HS-27A (cell line): ENCODE results near the gene TACR1.
"Not testable (repeated sequence)": the region's sequence is repeated elsewhere in the genome, so short reads cannot be mapped to it uniquely, and the experiment has no call there.

Source experiments
- DNase-seq: peaks from one replicate; pipeline ENCODE4 v3.0.0-alpha.2; 2012; ENCODE audit warnings: low read depth, missing footprints

Gene TACR1, protein sequence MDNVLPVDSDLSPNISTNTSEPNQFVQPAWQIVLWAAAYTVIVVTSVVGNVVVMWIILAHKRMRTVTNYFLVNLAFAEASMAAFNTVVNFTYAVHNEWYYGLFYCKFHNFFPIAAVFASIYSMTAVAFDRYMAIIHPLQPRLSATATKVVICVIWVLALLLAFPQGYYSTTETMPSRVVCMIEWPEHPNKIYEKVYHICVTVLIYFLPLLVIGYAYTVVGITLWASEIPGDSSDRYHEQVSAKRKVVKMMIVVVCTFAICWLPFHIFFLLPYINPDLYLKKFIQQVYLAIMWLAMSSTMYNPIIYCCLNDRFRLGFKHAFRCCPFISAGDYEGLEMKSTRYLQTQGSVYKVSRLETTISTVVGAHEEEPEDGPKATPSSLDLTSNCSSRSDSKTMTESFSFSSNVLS

DNA sequence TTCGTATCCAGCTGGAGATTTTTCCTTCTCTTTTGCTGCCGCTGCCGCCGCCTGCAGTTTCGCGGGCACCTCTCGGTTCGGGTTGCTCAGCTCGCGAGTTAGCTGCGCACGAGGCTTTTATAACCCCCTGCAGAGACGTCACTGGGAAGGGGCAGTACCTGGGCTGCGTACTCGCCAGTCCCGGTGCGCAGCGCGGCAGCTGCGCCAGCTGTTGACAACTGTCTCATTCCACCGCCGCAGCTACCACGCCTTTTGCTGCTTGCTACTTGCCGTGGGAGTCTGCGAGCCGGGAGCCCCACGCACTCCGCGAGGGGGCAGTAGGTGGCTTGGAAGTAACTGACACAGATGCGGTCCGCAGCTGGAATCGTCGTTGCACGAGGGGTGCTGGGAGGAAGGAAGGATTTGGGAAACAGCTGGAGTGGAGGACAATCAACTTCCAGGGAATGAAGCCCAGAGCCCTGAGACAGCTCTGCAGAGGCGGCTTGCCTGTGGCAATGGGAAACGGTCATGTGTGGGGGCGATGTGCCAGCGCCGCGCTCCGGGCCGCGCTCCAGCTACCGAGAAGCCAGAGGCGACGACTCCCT is at the start of gene TACR1:
Gene TACR1 (minus strand): TSS at position 93 of the 584 bp plus-strand sequence. CDS start 586 bp downstream, outside the sequence.
- no peak for DNase-seq

DNA sequence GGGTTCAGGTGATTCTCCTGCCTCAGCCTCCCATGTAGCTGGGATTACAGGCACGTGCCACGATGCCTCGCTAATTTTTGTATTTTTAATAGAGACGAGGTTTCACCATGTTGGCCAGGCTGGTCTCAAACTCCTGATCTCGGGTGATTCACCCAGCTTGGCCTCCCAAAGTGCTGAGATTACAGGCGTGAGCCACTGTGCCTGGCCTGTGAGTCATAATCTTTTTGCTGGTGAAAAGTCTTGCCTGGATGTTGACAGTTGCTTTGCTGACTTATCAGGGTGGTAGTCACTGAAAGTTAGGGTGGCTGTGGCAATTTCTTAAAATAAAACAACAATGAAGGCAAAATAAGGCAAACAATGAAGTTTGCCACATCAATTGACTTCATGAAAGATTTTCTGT is 49.3 kb upstream of the TACR1 start:
- peak; percentile 62 for DNase-seq

DNA sequence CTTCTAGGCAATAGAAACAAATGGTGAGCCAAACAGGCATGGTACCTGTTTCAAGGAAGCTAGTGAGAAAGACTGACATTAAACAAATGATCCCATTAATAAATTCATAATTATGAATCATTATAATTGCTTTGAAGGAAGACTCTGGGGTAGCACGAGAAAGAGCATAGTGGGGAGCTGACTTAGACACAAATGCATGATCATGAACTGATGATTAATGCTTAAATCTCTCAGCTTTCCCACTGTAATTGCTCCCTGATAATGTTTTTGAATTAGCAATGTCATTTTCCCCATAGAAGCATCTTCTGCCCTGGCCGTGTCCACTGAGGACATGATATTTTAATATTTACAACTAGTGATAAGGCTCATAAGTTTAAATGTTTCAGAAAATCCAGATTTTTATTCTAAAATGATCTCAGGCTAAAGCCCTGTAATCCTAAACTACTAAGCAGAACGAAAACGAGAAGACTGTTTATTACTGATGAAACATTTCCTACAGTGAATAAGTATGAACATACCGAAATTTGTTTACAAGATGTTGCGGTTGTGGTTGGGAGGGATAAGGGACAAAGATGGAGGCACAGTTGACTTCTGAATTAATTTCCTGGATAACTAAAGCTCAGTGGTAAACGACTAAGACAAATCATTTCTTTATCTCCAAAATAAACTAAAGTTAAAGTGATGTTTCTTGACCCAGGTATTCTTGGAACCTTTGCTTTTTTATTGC is 47.3 kb upstream of the TACR1 start:
- DNase-seq: no peak

DNA sequence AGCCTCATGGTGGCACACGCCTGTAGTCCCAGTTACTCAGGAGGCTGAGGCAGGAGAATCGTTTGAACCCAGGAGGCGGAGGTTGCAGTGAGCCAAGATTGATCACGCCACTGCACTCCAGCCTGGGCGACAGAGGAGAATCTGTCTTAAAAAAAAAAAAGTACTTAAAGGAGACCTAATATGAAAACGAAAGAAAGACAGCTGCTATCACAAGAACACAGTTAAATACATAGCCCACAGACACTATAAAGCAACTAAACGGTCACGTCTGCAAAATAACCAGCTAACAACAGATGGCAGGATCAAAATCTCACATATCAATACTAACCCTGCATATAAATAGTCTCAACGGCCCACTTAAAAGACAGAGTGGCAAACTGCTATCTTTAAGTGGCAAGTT is 43.9 kb upstream of the TACR1 start:
- DNase-seq: no peak

DNA sequence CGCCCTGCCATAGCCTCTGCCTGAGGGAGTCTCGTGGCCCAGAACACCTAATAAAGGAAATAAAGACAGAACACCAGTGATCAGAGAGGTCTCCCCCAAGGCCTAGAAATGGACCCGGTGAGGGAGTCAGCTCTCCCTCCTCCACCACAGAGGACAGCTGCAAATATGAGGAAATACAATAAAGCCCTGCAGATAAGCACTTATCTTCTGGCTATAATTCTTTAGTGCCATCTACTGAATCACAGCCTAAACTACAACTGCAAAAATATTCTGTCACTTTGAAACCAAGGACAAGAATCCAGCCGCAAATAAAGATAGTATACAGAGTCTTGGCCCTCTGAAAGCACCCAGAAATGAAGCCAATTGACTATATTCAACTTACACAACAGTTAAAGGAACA is 42.4 kb upstream of the TACR1 start:
- DNase-seq: no peak

DNA sequence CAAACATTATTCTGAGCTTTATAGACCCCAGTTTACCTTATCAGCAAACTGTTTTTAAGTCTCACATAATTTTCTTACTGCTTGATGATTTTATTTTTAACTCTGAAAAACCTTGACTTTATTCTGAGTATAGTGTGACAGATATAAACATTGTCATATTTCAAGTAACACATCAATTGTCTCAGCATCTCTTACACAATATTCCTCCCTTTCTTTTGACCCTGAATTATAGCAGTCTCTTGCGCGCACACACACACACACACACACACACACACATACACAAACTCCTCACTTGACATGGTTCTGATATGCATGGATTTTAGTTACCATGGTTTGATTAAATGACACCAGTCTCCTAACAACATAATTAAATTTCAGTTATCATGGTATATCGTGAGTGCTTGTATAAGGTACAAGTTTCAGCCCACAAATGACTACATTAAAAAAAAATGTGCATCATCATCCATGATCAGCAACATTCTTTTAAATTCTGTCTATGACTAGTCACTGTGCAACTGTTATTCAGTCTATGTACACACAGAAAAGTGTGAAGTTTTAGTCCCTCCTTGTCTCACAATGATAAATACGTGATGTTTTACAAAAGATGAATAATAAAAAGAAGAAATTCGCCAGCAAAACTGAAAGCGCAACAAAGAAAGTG is 39.5 kb upstream of the TACR1 start:
- peak; percentile 36 for DNase-seq

DNA sequence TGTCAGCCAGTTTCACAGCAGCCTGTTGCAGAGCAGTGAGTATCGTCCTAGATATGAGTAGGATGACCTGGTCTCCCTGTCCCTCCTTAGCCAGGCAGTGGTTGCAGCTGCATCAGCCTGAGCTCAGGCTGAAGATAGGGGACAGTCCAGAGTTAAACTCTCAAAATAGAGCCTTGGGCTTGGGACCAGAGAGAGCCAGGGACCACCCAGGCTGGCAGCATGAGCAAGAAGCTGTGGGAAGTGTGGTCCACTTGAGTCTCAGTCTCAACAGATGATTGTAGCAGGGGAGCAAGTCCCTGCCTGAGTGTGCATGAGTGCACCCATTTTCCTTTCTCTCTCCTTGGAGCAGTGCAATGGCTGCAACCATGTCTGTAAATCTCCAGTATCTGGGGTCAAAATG is 38.0 kb upstream of the TACR1 start:
- DNase-seq: no peak

DNA sequence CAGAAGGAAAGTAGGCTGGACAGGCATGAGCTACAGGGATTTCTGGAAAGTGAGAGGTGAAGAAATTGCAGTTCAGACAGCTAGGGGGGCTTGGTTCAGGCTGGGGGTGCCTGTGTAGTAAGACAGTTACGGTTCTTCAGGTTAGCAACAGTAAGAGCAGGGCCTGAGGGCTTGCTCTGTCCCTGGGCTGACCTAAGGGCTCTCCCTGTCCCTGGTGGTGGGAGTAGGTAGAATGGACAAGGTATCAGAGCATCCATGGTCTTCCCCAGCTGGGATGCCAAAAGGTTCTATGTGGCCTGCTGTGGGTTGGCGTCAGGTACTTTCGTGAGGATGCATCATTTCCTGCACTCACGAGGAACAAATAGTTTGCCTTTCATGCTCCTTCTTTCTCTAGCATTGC is 34.6 kb upstream of the TACR1 start:
- no peak for DNase-seq

DNA sequence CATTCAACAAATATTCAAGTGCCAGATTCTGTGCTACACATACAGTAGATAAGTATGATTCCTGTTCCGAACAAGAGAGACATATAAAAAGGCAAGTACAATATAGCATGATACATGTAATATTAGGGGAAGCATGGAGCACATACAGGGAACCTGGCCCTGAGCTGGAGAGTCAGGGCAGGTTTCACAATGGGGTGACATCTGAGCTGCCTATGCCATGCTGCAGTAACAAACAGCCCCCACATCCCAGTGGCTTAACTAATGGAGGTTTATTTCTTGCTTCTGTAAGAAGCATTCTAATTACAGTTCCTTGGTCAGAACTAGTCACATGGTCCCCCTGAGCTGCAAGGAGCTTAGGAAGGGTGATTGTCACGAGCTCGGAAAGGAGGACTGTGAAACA is 27.3 kb upstream of the TACR1 start:
- no peak for DNase-seq

DNA sequence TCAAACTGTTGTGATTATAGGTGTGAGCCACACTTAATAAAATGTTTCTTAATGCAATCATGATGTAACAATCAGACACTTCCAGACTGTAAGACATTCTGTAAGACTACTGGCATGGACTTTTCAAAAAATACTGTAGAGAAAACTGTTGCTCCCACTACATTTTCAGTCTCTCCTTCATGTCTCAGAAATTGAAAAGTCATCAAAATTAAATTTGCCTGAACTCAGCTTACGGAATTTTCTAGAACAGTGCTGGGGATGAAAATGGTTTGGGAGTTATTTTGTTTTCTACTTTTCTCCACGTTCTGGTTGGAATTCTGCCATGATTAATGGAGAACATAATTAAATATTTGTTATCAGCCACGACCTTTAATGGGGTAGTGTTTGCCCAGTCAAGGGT is 26.8 kb upstream of the TACR1 start:
- DNase-seq: no peak

DNA sequence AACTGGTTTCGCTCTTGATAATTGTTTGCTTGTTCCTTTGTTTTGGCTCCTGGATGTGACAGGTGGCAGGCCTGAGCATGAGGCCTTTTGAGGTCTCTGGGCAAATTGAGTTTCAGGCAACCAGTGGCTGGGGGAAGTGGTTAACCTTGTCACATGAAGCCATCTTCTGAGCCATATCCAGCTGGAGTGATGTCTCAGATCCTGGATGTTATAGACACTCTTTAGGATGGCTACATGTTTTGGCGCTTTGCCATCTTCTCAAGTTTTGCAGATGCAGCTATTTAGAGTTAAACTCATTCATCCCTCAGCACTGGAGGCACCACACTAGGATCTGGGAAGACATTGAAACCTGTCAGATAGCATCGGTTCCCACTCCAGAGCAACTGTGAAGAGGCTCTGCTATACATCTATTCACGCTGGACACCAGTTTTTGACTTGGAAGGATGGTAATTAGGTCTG is 25.3 kb upstream of the TACR1 start:
- DNase-seq: no peak

DNA sequence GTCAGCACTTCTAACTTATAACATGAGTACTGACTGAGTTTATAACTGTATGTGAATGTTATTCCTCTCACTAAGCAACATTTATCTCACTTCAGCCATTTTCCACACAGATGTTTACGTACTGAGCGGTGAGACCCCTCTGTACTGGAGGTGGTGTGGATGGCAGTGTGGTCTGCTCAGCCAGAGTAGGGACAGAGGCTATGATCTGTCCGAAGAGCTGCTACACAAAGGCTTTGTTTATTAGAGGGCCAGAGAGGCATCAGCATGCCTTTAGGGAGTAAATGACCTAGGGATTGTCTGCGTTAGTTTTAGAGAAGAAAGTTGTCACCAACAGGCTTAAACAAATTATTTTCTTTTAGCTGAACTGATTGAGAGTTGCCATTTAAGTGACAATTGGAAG is 23.2 kb upstream of the TACR1 start:
- DNase-seq: no peak

DNA sequence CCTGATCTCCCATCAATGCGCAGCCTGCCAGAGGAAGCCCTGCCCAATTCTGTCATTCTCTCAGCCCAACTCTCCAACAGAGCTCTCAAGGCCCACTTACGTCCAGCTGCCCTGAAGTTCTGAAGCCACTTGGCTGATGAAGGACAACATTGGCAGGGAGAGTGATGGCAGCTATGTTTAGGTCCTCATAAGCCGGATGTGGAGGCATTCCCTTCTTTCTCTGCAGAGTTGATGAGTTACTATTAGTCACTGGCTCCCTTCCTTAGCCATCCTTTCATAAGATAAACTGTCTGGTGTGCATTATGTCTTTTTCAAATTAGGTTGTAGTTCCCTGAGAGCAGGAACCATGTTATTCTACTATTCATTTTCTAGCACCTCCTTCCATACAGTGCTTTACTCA is 22.5 kb upstream of the TACR1 start:
- no peak for DNase-seq

DNA sequence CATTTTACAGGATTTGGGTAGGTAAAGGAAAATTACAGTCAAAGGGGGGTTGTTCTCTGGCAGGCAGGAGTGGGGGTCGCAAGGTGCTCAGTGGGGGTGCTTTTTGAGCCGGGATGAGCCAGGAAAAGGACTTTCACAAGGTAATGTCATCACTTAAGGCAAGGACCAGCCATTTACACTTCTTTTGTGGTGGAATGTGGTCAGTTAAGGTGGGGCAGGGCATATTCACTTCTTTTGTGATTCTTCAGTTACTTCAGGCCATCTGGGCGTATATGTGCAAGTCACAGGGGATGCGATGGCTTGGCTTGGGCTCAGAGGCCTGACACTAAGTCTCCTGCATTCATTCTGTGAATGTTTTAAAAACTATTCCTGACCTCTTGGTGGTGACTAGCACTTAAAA is 19.9 kb upstream of the TACR1 start:
- not testable (repeated sequence) for DNase-seq

DNA sequence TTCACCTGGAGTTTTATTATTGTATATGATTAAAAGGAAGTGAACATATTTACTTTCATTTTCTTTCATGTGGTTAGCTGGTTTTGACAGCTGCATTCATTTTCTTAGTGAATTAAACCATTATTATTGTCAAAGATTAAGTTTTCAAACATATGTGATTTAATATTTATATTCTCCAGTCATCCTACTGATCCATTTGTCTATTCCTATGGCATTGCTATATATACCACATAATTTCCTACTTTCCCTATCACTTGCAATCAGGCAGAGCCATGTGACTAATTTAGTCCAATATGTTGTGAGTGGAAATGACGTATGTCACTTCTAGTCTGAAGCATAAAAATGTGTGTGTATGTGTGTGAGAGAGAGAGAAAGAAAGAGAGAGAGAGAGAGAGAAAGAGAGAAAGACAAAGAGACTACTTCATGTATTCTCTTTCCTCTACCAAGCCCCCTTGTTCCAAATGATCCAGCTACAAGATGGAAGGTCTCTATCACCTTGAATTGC is 12.0 kb upstream of the TACR1 start:
- no peak for DNase-seq

DNA sequence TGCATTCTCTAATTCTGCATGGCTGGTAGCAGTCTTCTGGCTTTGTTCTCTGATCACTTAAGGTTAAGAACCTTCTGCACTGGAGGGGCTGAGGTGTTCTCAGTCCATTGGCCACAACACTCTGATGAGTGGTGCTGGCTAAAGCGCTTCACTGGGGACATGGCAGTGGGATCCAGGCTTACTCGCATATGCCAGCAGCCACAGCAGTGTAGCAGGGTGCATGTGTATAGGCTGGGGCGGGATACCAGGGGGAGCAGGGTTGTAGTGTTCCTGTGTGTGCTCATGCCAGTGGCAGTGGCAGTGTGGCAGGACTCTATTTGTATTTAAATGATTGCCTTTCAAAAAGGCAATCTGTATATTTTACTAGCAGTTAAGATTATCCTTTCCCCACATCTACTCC is 11.1 kb upstream of the TACR1 start:
- DNase-seq: no peak

DNA sequence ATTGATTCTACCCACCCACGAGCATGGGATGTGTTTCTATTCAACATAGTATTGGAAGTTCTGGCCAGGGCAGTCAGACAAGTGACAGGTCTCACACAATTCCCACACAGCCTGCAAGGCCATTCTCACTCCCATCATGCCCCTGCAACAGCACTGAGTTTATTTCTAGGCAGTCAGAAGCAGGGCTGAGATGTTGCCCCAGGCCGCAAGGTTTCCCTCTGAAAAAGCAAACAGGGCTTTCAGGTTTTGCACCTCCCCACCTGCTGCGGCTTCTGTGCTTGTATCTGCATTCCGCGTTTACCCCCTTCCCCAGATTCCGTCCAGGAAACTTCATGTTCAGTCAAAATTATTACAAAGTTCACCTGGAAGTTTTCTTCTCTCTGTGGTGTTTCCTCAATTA is 9.4 kb upstream of the TACR1 start:
- DNase-seq: no peak

DNA sequence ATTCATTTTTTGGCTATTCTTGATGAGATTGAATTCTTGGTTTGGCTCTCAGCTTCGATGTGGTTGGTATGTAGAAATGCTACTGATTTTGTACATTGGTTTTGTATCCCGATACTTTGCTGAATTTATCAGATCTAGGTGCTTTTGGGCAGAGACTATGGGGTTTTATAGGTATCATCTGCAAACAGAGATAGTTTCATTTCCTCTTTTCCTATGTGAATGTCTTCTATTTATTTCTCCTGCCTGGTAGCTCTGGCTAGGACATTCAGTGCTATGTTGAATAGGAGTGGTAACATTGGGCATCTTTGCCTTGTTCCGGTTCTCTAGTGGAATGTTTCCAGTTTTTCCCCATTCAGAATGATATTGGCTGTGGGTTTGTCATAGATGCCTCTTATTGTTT is 5.5 kb upstream of the TACR1 start:
- DNase-seq: no peak

DNA sequence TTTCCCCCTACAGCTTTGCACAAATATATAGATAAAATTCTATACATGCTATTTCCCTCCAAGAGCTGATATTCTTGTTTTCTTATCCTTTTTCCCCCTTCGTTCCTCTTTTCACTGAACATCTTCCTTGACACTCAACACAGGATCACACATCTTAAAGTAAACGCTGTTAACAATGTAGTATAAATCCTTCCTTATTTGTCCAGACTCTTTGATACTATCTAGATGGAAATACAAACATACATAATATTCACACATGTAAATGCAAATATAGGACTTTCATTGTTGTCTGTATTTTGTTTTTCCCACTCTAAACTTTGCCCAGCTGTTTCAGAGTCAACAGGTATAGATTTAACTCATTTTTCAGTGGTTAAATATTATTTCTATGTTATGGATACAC is 3.0 kb upstream of the TACR1 start:
- DNase-seq: no peak

DNA sequence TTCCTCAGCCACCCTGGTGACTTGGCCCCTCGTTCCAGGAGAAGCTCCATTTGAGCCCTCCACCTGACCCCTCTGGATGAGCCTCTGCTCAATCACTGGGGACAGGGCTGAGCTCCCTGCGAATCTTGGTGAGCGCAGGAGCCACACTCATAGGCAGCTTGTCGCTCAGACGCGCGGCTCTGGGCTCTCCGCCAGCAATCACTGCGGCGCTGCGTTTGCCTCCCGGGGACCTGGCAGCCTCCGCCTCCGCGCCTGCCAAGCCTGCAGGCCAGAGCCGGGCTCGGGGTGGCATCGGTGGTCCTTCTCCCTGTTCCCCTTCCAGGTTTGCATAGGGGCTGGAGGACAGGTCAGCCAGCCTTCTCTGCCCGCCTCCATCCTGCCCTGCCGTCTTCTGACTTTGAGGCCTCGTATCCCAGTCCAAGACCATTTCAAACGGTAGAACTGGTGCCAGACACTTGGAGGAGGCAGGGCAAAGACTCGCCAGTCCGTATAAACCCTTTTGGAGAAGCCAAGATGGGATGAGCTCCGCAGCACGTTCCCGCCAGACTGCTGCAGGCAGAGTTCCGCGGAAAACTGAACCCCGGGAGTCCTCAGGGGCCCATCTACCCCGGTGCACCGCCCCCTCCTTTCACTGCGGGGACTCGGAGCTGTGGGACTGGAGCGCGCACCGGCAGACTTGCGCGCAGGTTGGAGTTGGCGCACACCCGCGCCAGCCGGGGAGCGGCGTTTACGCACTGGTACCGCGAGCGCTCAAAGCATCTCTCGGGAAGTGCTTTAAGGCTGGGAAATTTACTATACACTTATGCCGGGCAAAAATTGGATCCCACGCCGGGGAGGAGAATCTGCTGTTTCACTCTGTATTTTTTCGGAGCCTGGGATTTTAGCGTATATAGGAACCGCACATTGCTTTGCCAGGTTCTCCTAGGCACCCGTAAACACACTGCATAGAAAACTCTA is 1.1 kb upstream of the TACR1 start:
- no peak for DNase-seq

DNA sequence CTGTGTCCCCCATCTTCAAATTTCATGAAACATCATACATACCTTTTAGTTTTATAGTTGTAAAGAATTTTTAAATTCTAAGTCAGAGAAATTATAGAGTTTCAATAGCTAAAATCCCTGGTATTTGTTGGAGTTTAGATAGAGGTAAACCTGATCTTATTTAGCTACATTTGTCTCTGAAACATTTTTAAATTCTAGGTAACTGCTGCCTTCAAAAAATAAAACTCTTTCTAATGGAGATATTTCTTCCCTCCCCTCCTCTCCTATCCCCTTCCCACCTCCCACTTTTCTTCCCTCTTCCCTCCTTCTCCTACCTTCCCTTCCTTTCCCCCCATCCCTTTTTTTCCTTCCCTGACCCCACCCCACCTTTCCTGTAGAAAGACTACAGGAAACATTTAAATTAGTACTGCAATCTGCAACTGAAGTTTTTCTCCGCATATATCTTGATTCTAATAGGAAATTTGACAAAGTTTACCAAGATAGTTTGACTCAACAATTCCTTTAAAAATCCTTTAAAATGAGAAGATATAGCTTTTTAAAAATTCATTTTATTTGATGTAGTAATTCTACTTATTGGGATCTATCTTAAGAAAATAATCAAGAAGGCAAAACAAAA is 4.1 kb downstream of the TACR1 start:
- DNase-seq: no peak
